ENCODE measurements around the gene OOEP. TPM values are rescaled to one million over a fixed set of nuclear protein-coding genes. Genes with fewer than 3 reads are reported as not detected.

The OOEP gene
- total RNA-seq, result under 1 TPM in 1 of 3 donors, not detected in 2; 0.33 TPM

- Histone ChIP-seq H3K36me3 (no peaks in the 10 kb centered on the region), H3K4me1 (no peaks in the 10 kb centered on the region), H3K27ac (no peak within 1 kb of the TSS), H3K9me3 (peaks cover 19 to 21% of the 10 kb centered on the region in 2 donors), H3K27me3 (no peaks in the 10 kb centered on the region), H3K4me3 (no peak within 1 kb of the TSS)
- no peak for DNase-seq (ENCODE audit: low spot score in 2 of 2)
- intact Hi-C loops (cut with DNase I; ENCODE audit: low total_unique reads), result no loop called here
- TF ChIP-seq, protein P1, sequence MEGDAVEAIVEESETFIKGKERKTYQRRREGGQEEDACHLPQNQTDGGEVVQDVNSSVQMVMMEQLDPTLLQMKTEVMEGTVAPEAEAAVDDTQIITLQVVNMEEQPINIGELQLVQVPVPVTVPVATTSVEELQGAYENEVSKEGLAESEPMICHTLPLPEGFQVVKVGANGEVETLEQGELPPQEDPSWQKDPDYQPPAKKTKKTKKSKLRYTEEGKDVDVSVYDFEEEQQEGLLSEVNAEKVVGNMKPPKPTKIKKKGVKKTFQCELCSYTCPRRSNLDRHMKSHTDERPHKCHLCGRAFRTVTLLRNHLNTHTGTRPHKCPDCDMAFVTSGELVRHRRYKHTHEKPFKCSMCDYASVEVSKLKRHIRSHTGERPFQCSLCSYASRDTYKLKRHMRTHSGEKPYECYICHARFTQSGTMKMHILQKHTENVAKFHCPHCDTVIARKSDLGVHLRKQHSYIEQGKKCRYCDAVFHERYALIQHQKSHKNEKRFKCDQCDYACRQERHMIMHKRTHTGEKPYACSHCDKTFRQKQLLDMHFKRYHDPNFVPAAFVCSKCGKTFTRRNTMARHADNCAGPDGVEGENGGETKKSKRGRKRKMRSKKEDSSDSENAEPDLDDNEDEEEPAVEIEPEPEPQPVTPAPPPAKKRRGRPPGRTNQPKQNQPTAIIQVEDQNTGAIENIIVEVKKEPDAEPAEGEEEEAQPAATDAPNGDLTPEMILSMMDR (IDR thresholded peaks at IDR 0.05), result no peak
- TF ChIP-seq POLR2A (IDR thresholded peaks at IDR 0.05), result no peak
- TF ChIP-seq POLR2AphosphoS5 (IDR thresholded peaks at IDR 0.05), result no peak
Observed at GRCh38 chr6:73369563-73369962, at the start of gene OOEP. TSS of gene OOEP (minus strand) at chr6:73369897. CDS start at chr6:73369792, 105 bp downstream.

DNA sequence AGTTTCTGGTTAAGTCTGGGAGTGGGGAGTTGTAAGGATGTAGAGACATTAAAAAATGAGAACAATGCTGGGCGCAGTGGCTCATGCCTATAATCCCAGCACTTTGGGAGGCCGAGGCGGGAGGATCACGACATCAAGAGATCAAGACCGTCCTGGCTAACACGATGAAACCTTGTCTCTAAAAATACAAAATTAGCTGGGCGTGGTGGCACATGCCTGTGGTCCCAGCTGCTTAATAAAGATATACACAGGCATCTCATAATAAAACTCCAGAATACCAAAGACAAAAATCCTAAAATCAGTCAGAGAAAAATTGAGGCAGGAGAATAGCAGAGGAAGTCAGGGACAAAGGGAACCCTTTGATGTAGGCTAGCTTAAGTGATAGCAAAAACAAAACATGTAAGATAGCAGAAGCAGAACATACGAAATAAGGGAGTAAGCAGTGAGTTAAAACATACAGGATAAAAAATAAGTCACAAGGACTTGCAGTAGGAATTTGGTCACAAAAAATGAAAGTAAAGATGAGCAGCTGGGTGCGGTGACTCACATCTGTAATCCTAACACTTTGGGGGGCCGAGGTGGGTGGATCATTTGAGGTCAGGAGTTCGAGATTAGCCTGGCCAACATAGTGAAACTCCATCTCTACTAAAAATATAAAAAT lies 48.5 kb upstream of the OOEP start:
- no peaks in the 10 kb centered on the region for H3K27me3 ChIP-seq
- H3K4me3 ChIP-seq, result no peak overlapping the region
- intact Hi-C loops (cut with DNase I; ENCODE audit: low total_unique reads), result no loop called here
- TF ChIP-seq, protein P1 (IDR thresholded peaks at IDR 0.05), result no peak
- no peak for TF ChIP-seq POLR2AphosphoS5 (IDR thresholded peaks at IDR 0.05)
- TF ChIP-seq POLR2A (IDR thresholded peaks at IDR 0.05), result no peak
- H3K36me3 ChIP-seq, result no peaks in the 10 kb centered on the region
- H3K27ac ChIP-seq, result no peak overlapping the region
- H3K4me1 ChIP-seq, result no peaks in the 10 kb centered on the region
- no peaks in the 10 kb centered on the region for H3K9me3 ChIP-seq
- no peak for DNase-seq (ENCODE audit: low spot score in 2 of 2)

- intact Hi-C loops (cut with DNase I; ENCODE audit: low total_unique reads), result no loop called here
- H3K9me3 ChIP-seq, result no peaks in the 10 kb centered on the region
- H3K4me1 ChIP-seq, result no peaks in the 10 kb centered on the region
- H3K4me3 ChIP-seq, result no peak overlapping the region
- TF ChIP-seq POLR2AphosphoS5 (IDR thresholded peaks at IDR 0.05), result no peak
- TF ChIP-seq, protein P1 (IDR thresholded peaks at IDR 0.05), result no peak
- TF ChIP-seq POLR2A (IDR thresholded peaks at IDR 0.05), result no peak
- no peak for DNase-seq (ENCODE audit: low spot score in 2 of 2)
- H3K27me3 ChIP-seq, result no peaks in the 10 kb centered on the region
- H3K36me3 ChIP-seq, result no peaks in the 10 kb centered on the region
- H3K27ac ChIP-seq, result no peak overlapping the region
Observed at GRCh38 chr6:73413102-73413501, 43.4 kb upstream of the OOEP start.

DNA sequence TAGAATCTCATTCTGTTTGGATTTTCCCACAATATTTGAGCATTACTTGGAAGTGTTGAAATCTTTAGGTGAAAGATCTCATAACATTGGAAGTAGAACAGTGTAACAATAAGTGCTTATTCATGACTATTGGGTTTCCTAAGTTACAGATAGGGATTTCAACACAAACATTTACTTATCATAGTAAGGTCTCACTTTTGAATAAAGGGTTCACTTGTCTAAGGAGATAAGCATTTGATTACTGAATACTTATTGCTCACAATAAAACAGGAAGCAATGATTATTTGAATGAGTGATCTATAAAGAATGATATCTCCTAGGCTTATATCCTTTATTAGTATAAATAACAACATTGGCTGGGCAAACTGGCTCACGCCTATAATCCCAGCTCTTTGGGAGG lies 39.7 kb upstream of the OOEP start:
- Histone ChIP-seq H3K27ac (no peak overlapping the region), H3K4me3 (no peak overlapping the region), H3K36me3 (no peaks in the 10 kb centered on the region), H3K4me1 (no peaks in the 10 kb centered on the region), H3K27me3 (no peaks in the 10 kb centered on the region), H3K9me3 (no peaks in the 10 kb centered on the region)
- no peak for DNase-seq (ENCODE audit: low spot score in 2 of 2)
- TF ChIP-seq POLR2A (IDR thresholded peaks at IDR 0.05), result no peak
- TF ChIP-seq, protein P1 (IDR thresholded peaks at IDR 0.05), result no peak
- no peak for TF ChIP-seq POLR2AphosphoS5 (IDR thresholded peaks at IDR 0.05)
- intact Hi-C loops (cut with DNase I; ENCODE audit: low total_unique reads), result no loop called here

DNA sequence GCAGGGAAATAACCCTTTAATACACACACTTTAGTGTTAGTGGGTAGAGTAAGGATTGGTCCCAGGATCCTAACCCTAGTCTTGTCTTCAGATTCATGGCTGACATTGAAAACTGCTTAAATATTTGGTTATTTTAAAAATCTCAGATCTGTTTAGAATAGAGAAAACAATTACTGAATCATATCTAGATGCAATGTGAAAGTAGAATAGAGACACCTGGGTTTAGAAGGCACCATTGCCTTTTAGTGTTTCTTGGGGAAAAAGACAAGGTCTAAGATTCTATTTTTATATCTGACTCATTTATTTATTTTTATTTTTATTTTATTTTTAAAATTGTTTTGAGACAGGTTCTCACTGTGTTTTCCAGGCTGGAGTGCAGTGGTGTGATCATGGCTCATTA lies 31.0 kb upstream of the OOEP start:
- Histone ChIP-seq H3K9me3 (no peaks in the 10 kb centered on the region), H3K4me3 (no peak overlapping the region), H3K4me1 (no peaks in the 10 kb centered on the region), H3K27ac (no peak overlapping the region), H3K27me3 (no peaks in the 10 kb centered on the region), H3K36me3 (no peaks in the 10 kb centered on the region)
- no peak for DNase-seq (ENCODE audit: low spot score in 2 of 2)
- intact Hi-C loops (cut with DNase I; ENCODE audit: low total_unique reads), result no loop called here
- TF ChIP-seq POLR2AphosphoS5 (IDR thresholded peaks at IDR 0.05) (no peak), POLR2A (IDR thresholded peaks at IDR 0.05) (no peak)
- TF ChIP-seq, protein P1 (IDR thresholded peaks at IDR 0.05), result no peak

Measured in breast epithelium (tissue), 4 donors.